NCI-H187 treated with DMSO at 0.1 percent for 48 hours (cell line): ENCODE measurements around the gene SUV39H2.
"Not testable (repeated sequence)": the region's sequence is repeated elsewhere in the genome, so short reads cannot be mapped to it uniquely, and the experiment has no call there.

Source experiments
- DNase-seq: peaks from one replicate; lab custom pipeline; 2025; lab: John Stamatoyannopoulos, UW

SUV39H2 gene

DNA sequence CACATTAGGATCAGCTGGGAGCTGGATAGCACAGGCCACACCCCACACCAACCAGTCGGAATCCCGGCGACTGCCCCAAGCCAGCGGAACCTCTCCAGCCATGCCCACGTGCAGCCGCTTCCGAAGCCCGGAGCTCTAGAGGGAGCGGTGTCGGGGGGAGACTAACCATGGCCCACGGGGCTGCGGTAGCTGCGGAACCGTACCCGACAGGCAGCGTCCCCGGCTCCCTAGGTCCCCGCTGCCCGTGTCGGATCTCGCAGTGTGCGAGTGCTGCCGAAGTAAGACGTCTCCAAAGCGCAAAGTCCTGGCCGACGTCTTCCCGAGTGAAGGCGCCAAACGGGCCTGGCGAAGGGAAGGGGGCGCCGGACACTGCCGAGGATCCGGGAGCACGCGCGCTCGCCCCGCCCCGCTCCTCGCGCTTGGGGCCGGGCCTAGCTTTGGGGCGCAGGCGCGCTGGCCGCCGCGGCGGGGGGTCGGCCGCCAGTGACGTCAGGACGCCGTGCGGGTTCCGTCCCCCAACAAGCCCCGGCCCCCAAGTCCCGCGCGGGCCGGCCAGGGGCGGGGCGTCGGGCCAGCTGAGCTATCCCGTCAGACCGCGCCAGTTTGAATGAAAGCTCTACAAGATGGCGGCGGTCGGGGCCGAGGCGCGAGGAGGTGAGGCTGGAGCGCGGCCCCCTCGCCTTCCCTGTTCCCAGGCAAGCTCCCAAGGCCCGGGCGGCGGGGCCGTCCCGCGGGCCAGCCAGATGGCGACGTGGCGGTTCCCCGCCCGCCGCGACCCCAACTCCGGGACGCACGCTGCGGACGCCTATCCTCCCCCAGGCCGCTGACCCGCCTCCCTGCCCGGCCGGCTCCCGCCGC is at the start of gene SUV39H2:
Gene SUV39H2 (plus strand): TSS at position 601 of the 858 bp plus-strand sequence. CDS start 23 bp downstream, at position 624.
- DNase-seq, result peak; percentile 13

- no peak for DNase-seq
These were observed 45.6 kb upstream of the SUV39H2 start for GRCh38 chr10:14833106-14833505.

- DNase-seq, result no peak
These were observed 42.5 kb upstream of the SUV39H2 start for GRCh38 chr10:14836208-14836607.

GRCh38 chr10:14837003-14837756 is 41.5 kb upstream of the SUV39H2 start:
- no peak for DNase-seq

DNA sequence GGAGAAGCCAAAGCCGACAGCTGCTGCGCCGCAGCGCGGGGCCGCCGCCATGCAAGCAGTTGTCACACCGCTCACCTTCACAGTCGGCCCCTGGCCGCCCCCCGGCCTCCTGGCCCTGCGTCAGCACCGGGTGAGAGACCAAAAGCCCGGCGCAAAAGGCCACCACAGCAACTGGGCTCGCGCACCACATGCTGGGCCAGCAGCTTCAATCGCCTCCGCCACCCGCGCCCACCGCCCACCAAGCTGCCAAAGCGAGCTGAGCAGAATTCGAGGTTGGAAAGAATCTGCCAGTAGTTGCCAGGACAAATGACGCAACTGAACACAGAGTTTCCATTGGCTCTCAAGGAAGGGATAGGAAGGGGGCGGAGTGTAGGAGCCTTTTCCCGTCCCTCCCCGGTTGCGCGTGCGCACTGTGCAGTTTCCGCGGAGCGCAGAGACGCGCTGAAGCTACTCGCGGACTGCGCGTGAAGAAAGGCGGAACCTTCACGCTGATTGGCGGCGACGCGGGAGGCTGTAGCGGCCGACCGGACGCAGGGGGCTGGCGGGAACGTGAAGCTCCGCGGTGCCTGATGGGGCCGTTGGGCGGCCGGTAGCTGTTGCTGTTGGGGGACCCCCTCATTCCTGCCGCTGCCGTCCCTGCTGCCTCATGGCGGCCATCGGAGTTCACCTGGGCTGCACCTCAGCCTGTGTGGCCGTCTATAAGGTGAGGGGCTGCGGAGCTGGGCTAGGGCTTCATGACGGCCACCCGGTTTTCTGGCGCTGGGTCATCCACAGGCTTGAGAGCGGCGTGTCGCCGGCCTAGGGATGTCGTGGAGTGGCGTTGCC is 40.7 kb upstream of the SUV39H2 start, which contains the start of the genes CDNF, HSPA14 and MSANTD7:
Gene CDNF (minus strand): TSS at position 281 of the 825 bp plus-strand sequence. CDS start 91 bp downstream, at position 190.
Gene HSPA14 (plus strand): TSS at position 550 of the 825 bp plus-strand sequence. CDS start 97 bp downstream, at position 647.
Gene MSANTD7 (plus strand): TSS at position 550 of the 825 bp plus-strand sequence. CDS start 3,979 bp downstream, outside the sequence.
- peak; percentile 84 for DNase-seq

GRCh38 chr10:14838582-14839304 is 39.9 kb upstream of the SUV39H2 start:
- no peak for DNase-seq

- DNase-seq, result no peak
These were observed 39.4 kb upstream of the SUV39H2 start for GRCh38 chr10:14839305-14839695.

- no peak for DNase-seq
These were observed 38.5 kb upstream of the SUV39H2 start for GRCh38 chr10:14840178-14840577.

DNA sequence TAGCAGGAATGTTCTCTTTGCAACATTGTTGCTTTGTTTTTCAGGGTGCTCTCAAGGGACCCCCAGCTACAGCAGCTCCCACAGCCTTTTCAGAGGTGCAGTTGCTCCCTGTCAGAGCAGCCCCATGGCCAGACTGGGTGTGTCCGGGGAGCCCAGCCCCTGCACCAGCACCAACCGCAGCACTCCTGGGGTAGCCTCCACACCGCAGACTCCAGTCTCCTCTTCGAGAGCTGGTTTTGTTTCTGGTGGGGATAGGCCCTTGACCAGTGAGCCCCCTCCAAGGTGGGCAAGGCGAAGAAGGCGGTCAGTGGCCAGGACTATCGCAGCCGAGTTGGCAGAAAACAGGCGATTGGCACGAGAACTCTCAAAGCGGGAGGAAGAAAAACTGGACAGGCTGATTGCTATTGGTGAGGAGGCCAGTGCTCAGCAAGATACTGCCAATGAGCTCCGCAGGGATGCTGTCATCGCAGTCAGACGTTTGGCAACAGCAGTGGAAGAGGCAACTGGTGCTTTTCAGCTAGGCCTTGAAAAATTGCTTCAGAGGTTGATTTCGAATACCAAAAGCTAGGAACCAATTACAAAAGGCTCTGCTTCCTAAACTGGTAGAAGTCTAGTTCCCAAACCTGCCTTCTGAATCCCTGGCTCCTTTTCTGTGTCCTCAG is 35.2 kb upstream of the SUV39H2 start:
- DNase-seq, result no peak

DNA sequence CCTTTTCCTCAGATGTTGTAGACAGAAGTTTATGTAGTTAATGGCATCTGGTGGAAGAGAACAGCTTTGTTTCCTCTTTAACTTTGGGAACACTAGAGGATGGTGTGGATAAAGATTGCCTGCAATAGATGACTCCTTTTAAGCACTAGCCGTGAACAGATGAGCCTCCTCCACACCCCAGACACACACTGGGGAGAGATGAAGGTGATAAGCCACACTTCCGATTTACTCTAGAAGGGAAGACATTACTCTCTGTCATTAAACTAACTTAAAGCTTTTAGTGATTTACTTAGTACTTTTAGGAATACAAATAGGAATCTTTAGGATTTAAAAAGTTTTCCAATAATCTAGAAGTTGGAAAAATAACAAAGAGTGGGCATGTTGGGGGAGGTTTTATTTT is 33.7 kb upstream of the SUV39H2 start:
- no peak for DNase-seq

DNA sequence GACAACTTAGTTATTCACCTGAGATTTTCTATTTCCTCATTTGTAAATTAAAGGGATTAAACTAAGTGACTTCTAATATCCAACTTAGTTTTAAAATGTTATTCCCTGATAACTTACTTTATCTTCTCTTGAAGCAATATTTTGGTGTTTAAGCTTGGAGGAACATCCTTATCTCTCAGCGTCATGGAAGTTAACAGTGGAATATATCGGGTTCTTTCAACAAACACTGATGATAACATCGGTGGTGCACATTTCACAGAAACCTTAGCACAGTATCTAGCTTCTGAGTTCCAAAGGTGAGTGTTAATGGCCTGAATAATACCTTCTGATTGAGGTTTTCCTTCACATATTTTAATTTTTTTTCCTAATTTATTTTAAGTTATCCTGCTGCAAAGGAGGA is 26.4 kb upstream of the SUV39H2 start:
- no peak for DNase-seq

DNA sequence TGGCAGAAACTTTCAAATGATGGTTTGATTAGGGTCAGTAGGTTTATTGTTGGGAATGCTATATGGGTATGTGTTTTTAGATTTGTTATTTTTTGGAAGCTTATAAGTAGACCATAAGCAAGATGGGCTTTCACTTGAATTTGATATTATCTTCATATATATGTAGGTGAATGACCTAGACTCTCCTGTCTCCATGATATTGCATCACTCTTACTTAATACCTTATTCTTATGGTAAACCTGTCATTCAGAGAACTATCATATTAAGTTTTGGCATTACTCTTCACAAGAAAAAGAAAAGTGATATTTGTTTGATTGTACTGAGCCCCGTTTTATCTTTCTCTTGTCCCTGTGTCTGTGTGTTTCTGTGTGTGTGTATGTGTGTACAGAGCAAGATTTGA is 23.2 kb upstream of the SUV39H2 start:
- no peak for DNase-seq

DNA sequence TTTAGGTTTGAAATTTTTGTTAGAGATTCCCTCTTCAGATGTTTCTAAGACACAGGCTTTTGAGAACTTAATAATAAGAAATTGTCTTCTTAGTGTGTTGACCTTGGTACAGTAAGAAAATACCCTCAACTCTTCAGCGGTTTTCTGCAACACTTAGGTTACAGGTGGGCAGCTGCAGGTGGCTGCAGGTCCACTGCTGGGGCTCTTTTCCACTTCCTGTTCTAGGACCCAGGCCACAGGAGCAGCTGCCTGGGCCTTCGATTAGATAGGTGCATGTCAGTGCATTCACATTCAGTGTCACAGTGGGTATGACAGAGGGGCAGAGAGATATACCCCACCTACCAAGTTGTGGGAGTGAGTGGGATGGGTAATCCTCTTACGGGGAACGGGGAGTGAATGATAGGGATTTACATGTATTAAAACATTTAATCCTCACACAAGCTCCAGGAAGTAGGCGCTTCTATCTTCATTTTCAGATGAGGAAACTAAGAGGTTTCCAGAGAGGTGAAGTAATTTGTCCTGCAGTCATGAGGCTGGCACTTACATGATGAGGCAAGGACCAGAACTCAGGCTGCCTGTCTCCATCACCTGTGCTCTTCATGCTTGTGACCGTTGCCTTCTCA is 20.2 kb upstream of the SUV39H2 start:
- no peak for DNase-seq

DNA sequence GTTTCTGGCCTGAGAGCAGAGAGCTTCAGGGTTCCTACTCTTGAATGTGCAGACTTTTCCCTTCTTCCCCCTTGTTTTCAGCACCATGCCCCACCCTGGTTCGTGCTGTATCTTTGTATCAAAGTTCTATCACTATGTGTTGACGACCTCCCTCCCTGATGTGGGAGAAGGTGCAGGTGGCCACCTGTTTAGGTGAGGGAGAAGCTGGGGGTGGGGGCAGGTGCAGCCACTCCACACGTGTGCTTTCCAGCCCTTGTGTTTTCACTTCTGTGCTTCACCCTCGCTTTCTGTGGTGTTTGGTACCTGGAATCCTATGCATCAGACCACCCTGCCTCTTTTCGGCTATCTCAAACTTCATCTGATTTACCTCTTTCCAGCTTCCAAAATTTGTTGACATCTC is 19.6 kb upstream of the SUV39H2 start:
- no peak for DNase-seq

DNA sequence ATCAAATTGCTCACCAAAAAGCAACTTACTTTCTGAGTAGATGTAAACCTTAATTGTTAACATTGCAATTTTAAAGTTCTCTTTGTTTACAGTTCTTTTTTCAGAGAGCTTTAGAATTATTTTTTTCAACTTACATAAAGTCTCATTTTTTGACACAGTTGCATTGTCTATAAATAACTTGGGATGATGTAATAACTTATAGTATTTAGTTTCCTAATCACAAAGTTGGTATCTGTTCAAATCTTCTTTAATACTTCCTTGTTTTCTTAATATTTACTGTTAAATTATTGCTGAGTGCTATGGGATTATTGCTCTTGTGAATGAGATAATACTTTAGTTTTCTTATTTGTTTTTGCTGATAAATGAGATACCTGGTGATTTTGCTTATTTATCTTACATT is 18.9 kb upstream of the SUV39H2 start:
- no peak for DNase-seq

- DNase-seq, result no peak
These were observed 17.9 kb upstream of the SUV39H2 start for GRCh38 chr10:14860791-14861190.

GRCh38 chr10:14864466-14864865 is 14.2 kb upstream of the SUV39H2 start:
- DNase-seq, result not testable (repeated sequence)

GRCh38 chr10:14864871-14865270 is 13.8 kb upstream of the SUV39H2 start:
- DNase-seq, result not testable (repeated sequence)

DNA sequence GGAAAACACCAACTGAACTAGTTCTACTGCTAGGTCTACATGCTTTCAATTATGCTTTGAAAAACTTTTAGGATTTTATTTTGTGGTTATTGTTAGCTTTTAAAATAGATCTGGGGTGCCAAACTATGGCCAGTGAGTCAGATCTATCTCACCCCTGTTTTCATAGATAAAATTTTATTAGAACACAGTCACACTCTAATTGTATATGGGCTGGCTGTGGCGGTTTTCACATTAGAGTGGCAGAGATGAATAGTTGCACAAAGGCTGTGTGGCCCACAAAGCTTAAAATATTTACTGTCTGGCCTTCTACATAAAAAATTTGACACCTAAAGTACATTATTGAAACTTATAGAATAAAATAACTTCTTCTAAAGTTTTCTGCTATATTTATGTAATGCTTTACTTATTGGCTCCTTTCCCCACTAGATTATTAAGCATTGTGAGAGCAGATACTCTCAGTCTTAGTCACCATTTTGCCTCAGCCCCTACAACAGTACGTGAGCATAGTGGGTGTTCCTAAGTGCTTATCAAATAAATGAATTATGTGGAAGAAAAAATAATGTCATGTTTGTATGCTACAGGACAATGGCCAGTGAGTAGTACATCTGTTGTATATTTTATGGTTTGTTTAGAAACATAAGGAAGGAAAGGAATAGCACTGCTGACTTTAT is 5.4 kb upstream of the SUV39H2 start:
- DNase-seq, result no peak

DNA sequence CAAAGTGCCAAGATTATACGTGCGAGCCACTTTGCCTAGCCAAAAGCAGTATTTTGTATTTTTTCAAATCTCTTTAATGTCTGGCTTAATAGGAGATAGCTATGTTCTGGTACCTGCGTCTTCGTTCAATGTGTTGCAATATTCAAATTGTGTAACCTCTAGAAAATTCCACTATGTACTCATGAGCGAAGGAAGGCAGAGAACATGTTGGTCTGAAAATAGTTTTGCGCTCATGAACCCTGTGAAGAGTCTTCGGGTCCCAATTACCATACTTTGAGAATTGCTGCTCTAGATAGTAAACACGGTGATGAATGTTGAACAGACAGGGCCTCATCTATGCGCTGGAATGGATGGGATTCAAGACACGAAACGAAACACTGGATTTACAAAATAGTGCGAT is 2.7 kb upstream of the SUV39H2 start:
- no peak for DNase-seq
